GM12878 (cell line): ENCODE results near the gene IL17A. TPM values are rescaled to one million over a fixed set of nuclear protein-coding genes. Genes with fewer than 3 reads are reported as not detected.

Experiments used
- ATAC-seq: fragments of 200-7000 bp; cut with Tn5 transposase; 3 replicates; pipeline ENCODE4 v1.9.1; 2020; ENCODE audit warnings: mild to moderate bottlenecking, moderate library complexity
- BruUV-seq: library from RNA; stranded (reverse); fragments of 400-500 nt; replicated peaks from 2 replicates; lab custom pipeline; 2021; lab: Mats Ljungman, UMichigan
- CTCF ChIA-PET: fragments of 300-600 bp; sonication (Branson Sonifier 250); formaldehyde crosslinking; extraction: SDS; loops from one replicate; lab custom pipeline; 2021; ENCODE audit warnings: inconsistent platforms; lab: Yijun Ruan, JAX
- POLR2A ChIA-PET: fragments of 350-600 bp; formaldehyde crosslinking; extraction: SDS; loops from one replicate; lab custom pipeline; 2021; ENCODE audit warnings: inconsistent platforms; lab: Charles Lee
- RAD21 ChIA-PET: fragments of 300-600 bp; sonication (Branson Sonifier 250); formaldehyde crosslinking; loops from one replicate; lab custom pipeline; 2023; ENCODE audit warnings: antibody characterized with exemption; ENCODE audit not compliant: unreplicated experiment; lab: Charles Lee
- SMC1A ChIA-PET: fragments of 300-600 bp; sonication (Branson Sonifier 250); formaldehyde crosslinking; loops from one replicate; lab custom pipeline; 2023; ENCODE audit not compliant: unreplicated experiment, uncharacterized antibody; lab: Charles Lee
- DNase-seq: peaks from one replicate; pipeline ENCODE4 v3.0.0-alpha.2; 2011; ENCODE audit warnings: low read depth, low spot score
- FAIRE-seq: peaks from 3 replicates; lab custom pipeline; 2011; peaks lifted over from hg19 to GRCh38; lab: Jason Lieb, UNC
- H2AFZ ChIP-seq: 2 replicates; pipeline ENCODE4 v1.6.0; 2011; ENCODE audit warnings: low read depth, low read length, control low read depth; ENCODE audit not compliant: control insufficient read depth
- H3K27ac ChIP-seq: 2 replicates; pipeline ENCODE4 v1.5.1; 2011; ENCODE audit warnings: control low read depth; ENCODE audit not compliant: control insufficient read depth, insufficient read depth
- H3K27me3 ChIP-seq, 2 experiments: replicated peaks in 1 of 2; 2 replicates each; pipeline versions ENCODE4 v1.6.0 to v1.6.1; 2011; ENCODE audit warnings: low read length in 1 of 2; ENCODE audit not compliant: control insufficient read depth in 2 of 2, insufficient read depth in 2 of 2
- H3K36me3 ChIP-seq, 2 experiments: 2 replicates each; pipeline ENCODE4 v1.5.1; 2011; ENCODE audit warnings: low read length in 1 of 2; ENCODE audit not compliant: control insufficient read depth in 2 of 2, insufficient read depth in 2 of 2
- H3K4me1 ChIP-seq: 2 replicates; pipeline ENCODE4 v1.6.1; 2011; ENCODE audit warnings: mild to moderate bottlenecking, low read length, moderate library complexity, mixed read lengths; ENCODE audit not compliant: control insufficient read depth, insufficient read depth
- H3K4me2 ChIP-seq: 2 replicates; pipeline ENCODE4 v1.6.0; 2011; ENCODE audit warnings: control low read depth; ENCODE audit not compliant: control insufficient read depth, insufficient read depth
- H3K4me3 ChIP-seq: fragments of 200-600 bp; sonication (generic); 2 replicates; pipeline ENCODE4 v1.5.1; 2016
- H3K79me2 ChIP-seq: 2 replicates; pipeline ENCODE4 v1.6.0; 2011; ENCODE audit warnings: low read length; ENCODE audit not compliant: control insufficient read depth, insufficient read depth
- H3K9ac ChIP-seq: 2 replicates; pipeline ENCODE4 v1.8.0; 2011; ENCODE audit warnings: low read length, control low read depth, mixed read lengths; ENCODE audit not compliant: control insufficient read depth, insufficient read depth
- H3K9me3 ChIP-seq: replicated peaks from 3 replicates; pipeline ENCODE4 v1.5.1; 2011; ENCODE audit warnings: mild to moderate bottlenecking, low read length; ENCODE audit not compliant: control insufficient read depth, insufficient read depth
- H4K20me1 ChIP-seq: 2 replicates; pipeline ENCODE4 v1.6.0; 2011; ENCODE audit not compliant: control insufficient read depth, insufficient read depth
- BCL11A ChIP-seq: IDR thresholded peaks from 2 replicates; pipeline ENCODE4 v1.6.1; 2011; ENCODE audit warnings: low read depth, low read length
- MEF2A ChIP-seq: IDR thresholded peaks from 2 replicates; pipeline ENCODE4 v1.6.1; 2011; ENCODE audit warnings: low read depth, mild to moderate bottlenecking, low read length, moderate library complexity; ENCODE audit not compliant: insufficient read depth
- SMAD5 ChIP-seq: IDR thresholded peaks from 2 replicates; pipeline ENCODE4 v1.6.1; 2016; ENCODE audit warnings: antibody characterized with exemption, low read depth
- WGBS: methylation state at CpG from one replicate; pipeline ENCODE4 v1.1.6; 2016; ENCODE audit warnings: low lambda C conversion rate; ENCODE audit not compliant: insufficient replicate concordance, insufficient coverage; ENCODE audit errors: missing lambda C conversion rate; 5-methylcytosine and 5-hydroxymethylcytosine counted together
- in situ Hi-C: fragments of 300-500 bp; cut with MboI; formaldehyde crosslinking; loops from 9 replicates; pipeline ENCODE4 v1.14.3; 2018; ENCODE audit warnings: mixed read lengths
- intact Hi-C: fragments of 100-400 bp; cut with micrococcal nuclease; formaldehyde crosslinking; loops from one replicate; pipeline ENCODE4 v1.14.2; 2022; ENCODE audit not compliant: unreplicated experiment
- polyA plus RNA-seq, 11 experiments: library from polyadenylated mRNA; depleted of rRNA in 4 of 11; unstranded in 6 of 11; stranded (reverse) in 5 of 11; fragments of >200 nt; fragmentation: Nextera tagmentation in 4 of 11; fragmentation: Illumina TruSeq in 1 of 11; extraction: Ambion mirVana in 4 of 11; extraction: Trizol in 1 of 11; gene quantifications; 1 replicate in 1 of 11; 2 replicates in 10 of 11; pipeline versions ENCODE4 v1.2.1 to v1.2.3, GENCODE V29; 2011 to 2016; ENCODE audit warnings: inconsistent platforms in 2 of 11, missing spikeins in 2 of 11, low read depth in 1 of 11
- total RNA-seq, 4 experiments: library from RNA; depleted of rRNA in 3 of 4; stranded (reverse); fragments of >200 nt in 3 of 4; fragmentation: Illumina TruSeq in 1 of 4; extraction: Trizol in 1 of 4; gene quantifications; 2 replicates each; pipeline versions ENCODE4 v1.2.1 to v1.2.3, GENCODE V29; 2013 to 2021
- TF ChIP-seq, protein P1 (sequence below): fragments of 450-650 bp; formaldehyde crosslinking; IDR thresholded peaks from 2 replicates; pipeline ENCODE4 v1.4.0; 2022; ENCODE audit warnings: mild to moderate bottlenecking, moderate library complexity
- TF ChIP-seq, protein P2 (sequence below): fragments of 150-350 bp; IDR thresholded peaks from 2 replicates; pipeline ENCODE4 v1.6.1; 2016; ENCODE audit warnings: low read depth, low read length

IL17A gene
- total and polyA plus RNA-seq, 10 of the 15 experiments (the other 5 are each of a cell fraction or from before 2014, with no cell fraction given), result not detected

DNA sequence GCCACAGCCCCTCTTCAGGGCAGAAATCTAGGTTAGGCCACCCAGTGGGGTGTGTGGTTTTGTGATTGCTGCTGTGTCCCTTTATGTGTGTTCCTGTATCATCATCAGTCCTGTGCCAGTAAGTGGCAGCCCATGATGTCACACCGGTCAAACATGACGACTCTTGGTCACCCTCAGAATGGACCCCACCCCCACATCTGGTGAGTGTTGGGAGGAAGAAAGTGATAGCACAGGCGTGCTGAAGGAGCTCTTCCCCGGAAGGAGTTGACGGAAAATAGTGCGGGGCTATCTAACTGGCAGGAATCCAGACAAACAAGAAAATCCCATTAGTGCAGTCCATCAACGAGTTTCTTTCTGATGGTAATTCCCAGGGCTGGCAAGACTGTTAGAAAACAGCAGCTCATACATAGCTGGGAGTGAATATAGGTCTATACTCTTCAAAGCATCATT is 33.4 kb upstream of the IL17A start (continued):
- TF ChIP-seq BCL11A, result no peak
- TF ChIP-seq, all 136 proteins: peak for 0

DNA sequence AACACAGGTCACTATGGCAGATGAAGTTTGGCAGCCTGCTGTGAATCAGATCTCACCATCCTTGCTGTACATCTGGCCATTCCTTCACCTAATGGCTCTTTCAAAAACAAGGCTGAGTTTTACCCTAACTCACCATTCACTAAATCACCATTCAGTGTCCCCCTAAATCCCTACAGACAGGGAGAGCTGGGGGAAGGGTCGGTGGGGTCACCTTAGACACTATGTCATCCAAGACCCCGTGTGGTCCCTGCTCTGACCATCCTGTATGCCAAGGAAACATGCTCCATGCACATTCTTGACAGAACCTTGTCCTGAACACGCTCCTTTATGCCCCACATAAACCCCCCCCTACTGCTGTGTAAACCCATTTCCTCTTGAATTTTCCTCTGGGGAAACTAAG is 31.8 kb upstream of the IL17A start:
- Histone ChIP-seq H3K4me1 (peaks cover 25% of the 10 kb centered on the region), H4K20me1 (no peaks in the 10 kb centered on the region), H3K4me2 (no peak overlapping the region), H3K36me3 (no peaks in the 10 kb centered on the region), H2AFZ (no peak overlapping the region), H3K4me3 (no peak overlapping the region), H3K79me2 (no peaks in the 10 kb centered on the region), H3K9ac (no peak overlapping the region), H3K27ac (no peak overlapping the region), H3K9me3 (no peaks in the 10 kb centered on the region), H3K27me3 (peaks cover 2 to 3% of the 10 kb centered on the region in 2 experiments; a peak in 1 of 4 replicates)
- BruUV-seq, result no TSS peak
- SMC1A ChIA-PET, result interaction anchor here (0.6 to 0.7 kb wide), 2 partner anchors 18 to 111 kb away, joined by 3 read pairs; no protein-coding TSS in a partner anchor
- DNase-seq (no peak), ATAC-seq (no peak), FAIRE-seq (no peak)
- TF ChIP-seq, protein P1, sequence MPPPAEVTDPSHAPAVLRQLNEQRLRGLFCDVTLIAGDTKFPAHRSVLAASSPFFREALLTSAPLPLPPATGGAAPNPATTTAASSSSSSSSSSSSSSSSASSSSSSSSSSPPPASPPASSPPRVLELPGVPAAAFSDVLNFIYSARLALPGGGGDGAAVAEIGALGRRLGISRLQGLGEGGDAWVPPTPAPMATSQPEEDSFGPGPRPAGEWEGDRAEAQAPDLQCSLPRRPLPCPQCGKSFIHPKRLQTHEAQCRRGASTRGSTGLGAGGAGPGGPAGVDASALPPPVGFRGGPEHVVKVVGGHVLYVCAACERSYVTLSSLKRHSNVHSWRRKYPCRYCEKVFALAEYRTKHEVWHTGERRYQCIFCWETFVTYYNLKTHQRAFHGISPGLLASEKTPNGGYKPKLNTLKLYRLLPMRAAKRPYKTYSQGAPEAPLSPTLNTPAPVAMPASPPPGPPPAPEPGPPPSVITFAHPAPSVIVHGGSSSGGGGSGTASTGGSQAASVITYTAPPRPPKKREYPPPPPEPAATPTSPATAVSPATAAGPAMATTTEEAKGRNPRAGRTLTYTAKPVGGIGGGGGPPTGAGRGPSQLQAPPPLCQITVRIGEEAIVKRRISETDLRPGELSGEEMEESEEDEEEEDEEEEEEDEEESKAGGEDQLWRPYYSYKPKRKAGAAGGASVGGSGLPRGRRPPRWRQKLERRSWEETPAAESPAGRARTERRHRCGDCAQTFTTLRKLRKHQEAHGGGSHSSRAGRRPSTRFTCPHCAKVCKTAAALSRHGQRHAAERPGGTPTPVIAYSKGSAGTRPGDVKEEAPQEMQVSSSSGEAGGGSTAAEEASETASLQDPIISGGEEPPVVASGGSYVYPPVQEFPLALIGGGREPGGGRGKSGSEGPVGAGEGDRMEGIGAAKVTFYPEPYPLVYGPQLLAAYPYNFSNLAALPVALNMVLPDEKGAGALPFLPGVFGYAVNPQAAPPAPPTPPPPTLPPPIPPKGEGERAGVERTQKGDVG, result no peak
- TF ChIP-seq, protein P2, sequence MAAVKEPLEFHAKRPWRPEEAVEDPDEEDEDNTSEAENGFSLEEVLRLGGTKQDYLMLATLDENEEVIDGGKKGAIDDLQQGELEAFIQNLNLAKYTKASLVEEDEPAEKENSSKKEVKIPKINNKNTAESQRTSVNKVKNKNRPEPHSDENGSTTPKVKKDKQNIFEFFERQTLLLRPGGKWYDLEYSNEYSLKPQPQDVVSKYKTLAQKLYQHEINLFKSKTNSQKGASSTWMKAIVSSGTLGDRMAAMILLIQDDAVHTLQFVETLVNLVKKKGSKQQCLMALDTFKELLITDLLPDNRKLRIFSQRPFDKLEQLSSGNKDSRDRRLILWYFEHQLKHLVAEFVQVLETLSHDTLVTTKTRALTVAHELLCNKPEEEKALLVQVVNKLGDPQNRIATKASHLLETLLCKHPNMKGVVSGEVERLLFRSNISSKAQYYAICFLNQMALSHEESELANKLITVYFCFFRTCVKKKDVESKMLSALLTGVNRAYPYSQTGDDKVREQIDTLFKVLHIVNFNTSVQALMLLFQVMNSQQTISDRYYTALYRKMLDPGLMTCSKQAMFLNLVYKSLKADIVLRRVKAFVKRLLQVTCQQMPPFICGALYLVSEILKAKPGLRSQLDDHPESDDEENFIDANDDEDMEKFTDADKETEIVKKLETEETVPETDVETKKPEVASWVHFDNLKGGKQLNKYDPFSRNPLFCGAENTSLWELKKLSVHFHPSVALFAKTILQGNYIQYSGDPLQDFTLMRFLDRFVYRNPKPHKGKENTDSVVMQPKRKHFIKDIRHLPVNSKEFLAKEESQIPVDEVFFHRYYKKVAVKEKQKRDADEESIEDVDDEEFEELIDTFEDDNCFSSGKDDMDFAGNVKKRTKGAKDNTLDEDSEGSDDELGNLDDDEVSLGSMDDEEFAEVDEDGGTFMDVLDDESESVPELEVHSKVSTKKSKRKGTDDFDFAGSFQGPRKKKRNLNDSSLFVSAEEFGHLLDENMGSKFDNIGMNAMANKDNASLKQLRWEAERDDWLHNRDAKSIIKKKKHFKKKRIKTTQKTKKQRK, result no peak
- TF ChIP-seq MEF2A (no peak), SMAD5 (no peak)
- in situ Hi-C loops (no loop called here), intact Hi-C loops (no loop called here)
- CTCF ChIA-PET, result interaction anchor here (1.5 kb wide), 1 partner anchor 22 kb away, joined by 3 read pairs; no protein-coding TSS in a partner anchor
- POLR2A ChIA-PET, result no interaction called here
- RAD21 ChIA-PET, result no interaction called here
- WGBS, result 69% methylated on average over 3 of the region's 3 CpGs
